Small intestine (tissue), 7 donors: ENCODE results near the gene SLC11A2. TPM values are rescaled to one million over a fixed set of nuclear protein-coding genes. Genes with fewer than 3 reads are reported as not detected.

ENCODE experiments used
- DNase-seq, 2 donors: peaks; one replicate each; pipeline versions ENCODE4 v3.0.0 to v3.0.0-alpha.2; 2013
- FAIRE-seq: peaks from 2 replicates; lab custom pipeline; 2012; peaks lifted over from hg19 to GRCh38; lab: Jason Lieb, UNC
- H3K27ac ChIP-seq, 3 donors: one replicate each; pipeline ENCODE4 v1.5.1; 2013; ENCODE audit warnings: low read length in 2 of 3, mild to moderate bottlenecking in 2 of 3, control low read depth in 1 of 3, inconsistent platforms in 1 of 3, low read depth in 1 of 3, moderate library complexity in 1 of 3
- H3K27me3 ChIP-seq, 3 donors: one replicate each; pipeline ENCODE4 v1.6.1; 2013; ENCODE audit warnings: low read length in 3 of 3, inconsistent platforms in 1 of 3; ENCODE audit not compliant: control insufficient read depth in 3 of 3, insufficient read depth in 3 of 3
- H3K36me3 ChIP-seq, 3 donors: one replicate each; pipeline ENCODE4 v1.6.1; 2013; ENCODE audit warnings: low read length in 3 of 3, inconsistent platforms in 1 of 3, low read depth in 1 of 3, mild to moderate bottlenecking in 1 of 3, moderate library complexity in 1 of 3; ENCODE audit not compliant: control insufficient read depth in 3 of 3, insufficient read depth in 2 of 3
- H3K4me1 ChIP-seq, 3 donors: one replicate each; pipeline ENCODE4 v1.6.1; 2013; ENCODE audit warnings: low read length in 2 of 3, inconsistent platforms in 1 of 3, low read depth in 1 of 3, mild to moderate bottlenecking in 1 of 3, moderate library complexity in 1 of 3; ENCODE audit not compliant: control insufficient read depth in 3 of 3, insufficient read depth in 2 of 3
- H3K4me3 ChIP-seq, 3 donors: one replicate each; pipeline ENCODE4 v1.5.1; 2013; ENCODE audit warnings: low read length in 3 of 3, control low read depth in 1 of 3, inconsistent platforms in 1 of 3, low read depth in 1 of 3, mild to moderate bottlenecking in 1 of 3, moderate library complexity in 1 of 3
- H3K9me3 ChIP-seq, 2 donors: one replicate each; pipeline ENCODE4 v1.6.1; 2013; ENCODE audit warnings: low read depth in 1 of 2, low read length in 1 of 2; ENCODE audit not compliant: control insufficient read depth in 2 of 2, insufficient read depth in 1 of 2
- WGBS, 3 donors: extraction: QIAGEN DNeasy Blood & Tissue Kit; methylation state at CpG; one replicate each; pipeline ENCODE4 v1.1.7; 2013; 5-methylcytosine and 5-hydroxymethylcytosine counted together
- polyA plus RNA-seq, 4 donors: library from polyadenylated mRNA; stranded (reverse) in 3 of 4; unstranded in 1 of 4; fragments of 200-250 nt in 3 of 4; fragments of 120-200 nt in 1 of 4; gene quantifications; one replicate each; pipeline versions ENCODE4 v1.2.1 to v1.2.3, GENCODE V29; 2013
- donor health status: healthy with polysubstance abuse.
- donor health status: control.
- donor health status: control.
- donor health status: Bipolar disorder and iron deficiency.
- donor health status: healthy.

SLC11A2 gene
- polyA plus RNA-seq, 4 donors: 8.9 to 84.1 (median 16.8) TPM

DNA sequence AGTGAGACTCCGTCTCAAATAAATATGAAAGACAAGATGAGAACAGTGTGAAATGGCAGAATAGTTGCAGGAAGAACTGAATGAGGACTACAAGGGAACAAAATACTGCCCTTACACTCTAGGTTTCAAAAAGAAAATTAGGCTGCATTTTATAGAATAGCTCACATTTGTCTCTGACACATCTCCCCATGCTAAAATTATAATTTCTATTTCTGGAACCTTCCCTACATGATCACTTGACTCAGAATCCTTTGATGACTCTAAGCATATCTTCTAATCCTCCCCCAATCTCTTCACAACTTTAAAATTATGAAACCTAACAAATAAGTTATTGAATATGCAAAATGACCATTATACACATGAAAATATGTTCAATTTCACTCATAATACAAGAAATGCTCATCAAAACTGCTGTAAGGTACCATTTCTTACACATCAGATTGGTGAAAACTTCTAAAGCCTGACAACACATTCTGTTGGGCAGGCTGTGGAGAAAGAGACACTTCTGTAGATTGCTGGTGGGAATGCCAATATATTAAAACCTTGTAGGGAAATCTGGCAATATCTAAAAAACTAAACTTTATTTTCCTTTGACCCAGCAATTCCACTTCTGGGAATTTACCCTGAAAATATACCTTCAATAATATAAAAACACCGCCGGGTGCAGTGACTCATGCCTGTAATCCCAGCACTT is 78.1 kb downstream of the SLC11A2 start:
- H3K27me3 ChIP-seq: no peaks in the 10 kb centered on the region
- H3K4me1 ChIP-seq: no peaks in the 10 kb centered on the region
- no peak for DNase-seq
- H3K36me3 ChIP-seq: peaks cover 0 to 7% (median 0%) of the 10 kb centered on the region in 3 donors
- no peak for FAIRE-seq
- no peak overlapping the region for H3K4me3 ChIP-seq
- no peak overlapping the region for H3K27ac ChIP-seq
- 91 to 99% (median 94%) methylated on average over 3 of the region's 3 CpGs for WGBS, 3 donors
- H3K9me3 ChIP-seq: no peaks in the 10 kb centered on the region

DNA sequence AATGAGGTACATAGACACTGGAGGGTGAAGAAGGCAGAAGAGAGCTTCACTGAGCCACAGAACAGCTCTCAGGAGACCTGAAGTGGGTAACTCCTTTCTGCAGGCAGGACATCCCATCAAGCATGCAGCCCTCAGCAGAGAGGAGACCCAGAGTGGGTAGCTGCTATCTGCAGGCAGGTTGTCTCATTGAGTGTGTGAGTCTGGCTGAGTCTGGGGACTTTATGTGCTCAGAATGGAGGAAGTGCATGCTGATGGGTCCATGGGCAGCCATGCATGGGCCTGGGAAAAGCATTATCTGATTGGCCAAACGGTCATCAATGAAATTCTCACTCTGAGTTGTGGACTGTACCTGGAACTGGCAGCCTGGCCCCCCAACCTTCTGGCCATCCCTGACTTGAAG is 88.5 kb downstream of the SLC11A2 start:
- WGBS, 3 donors: 92 to 95% (median 93%) methylated on average over 1 of the region's 1 CpG
- H3K4me1 ChIP-seq: peaks cover 5 to 26% (median 14%) of the 10 kb centered on the region in 3 donors
- FAIRE-seq (no peak), DNase-seq (no peak)
- peaks cover 0 to 16% of the 10 kb centered on the region in 2 donors for H3K9me3 ChIP-seq
- H3K27ac ChIP-seq: no peak overlapping the region
- no peaks in the 10 kb centered on the region for H3K27me3 ChIP-seq
- H3K36me3 ChIP-seq: peaks cover 0 to 19% (median 0%) of the 10 kb centered on the region in 3 donors
- no peak overlapping the region for H3K4me3 ChIP-seq

DNA sequence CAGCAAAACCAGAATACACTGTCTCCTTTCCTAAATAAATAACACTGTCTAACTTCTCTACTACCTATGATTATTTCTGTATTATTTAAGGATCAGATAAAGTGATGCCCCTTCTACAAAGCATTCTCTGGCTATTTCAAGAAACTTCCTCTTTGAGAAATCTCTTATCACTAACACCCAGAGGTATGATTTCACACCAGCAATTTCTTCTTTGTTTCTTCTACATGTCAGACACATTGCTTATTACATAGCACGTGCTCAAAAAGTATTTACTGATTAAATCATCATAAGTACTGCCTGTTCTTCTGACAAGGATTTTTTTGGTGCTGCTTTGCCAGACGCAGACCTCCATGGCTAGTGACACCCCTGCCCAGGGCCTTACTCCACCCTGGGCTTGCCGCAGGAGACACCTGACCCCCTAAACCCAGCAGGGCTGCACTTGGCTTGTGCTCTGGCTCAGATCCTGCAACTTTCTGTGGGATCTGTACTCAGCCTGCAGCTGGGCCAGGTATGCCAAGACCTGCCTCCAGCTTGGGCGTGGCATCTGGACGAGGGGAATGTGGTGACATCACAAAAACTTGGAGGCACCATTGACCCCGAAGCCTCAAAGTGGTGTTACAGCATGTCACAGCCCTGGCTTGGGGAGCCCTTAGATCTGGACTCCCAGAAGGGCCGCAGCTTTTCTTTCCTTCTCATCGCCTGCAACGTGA is 89.2 kb downstream of the SLC11A2 start:
- Histone ChIP-seq H3K4me1 (peaks cover 5 to 30% (median 14%) of the 10 kb centered on the region in 3 donors), H3K27ac (no peak overlapping the region), H3K36me3 (peaks cover 0 to 19% (median 0%) of the 10 kb centered on the region in 3 donors), H3K4me3 (no peak overlapping the region), H3K27me3 (no peaks in the 10 kb centered on the region), H3K9me3 (peaks cover 0 to 16% of the 10 kb centered on the region in 2 donors)
- no peak for DNase-seq
- WGBS, 3 donors: 87 to 94% (median 92%) methylated on average over 9 of the region's 9 CpGs
- no peak for FAIRE-seq

DNA sequence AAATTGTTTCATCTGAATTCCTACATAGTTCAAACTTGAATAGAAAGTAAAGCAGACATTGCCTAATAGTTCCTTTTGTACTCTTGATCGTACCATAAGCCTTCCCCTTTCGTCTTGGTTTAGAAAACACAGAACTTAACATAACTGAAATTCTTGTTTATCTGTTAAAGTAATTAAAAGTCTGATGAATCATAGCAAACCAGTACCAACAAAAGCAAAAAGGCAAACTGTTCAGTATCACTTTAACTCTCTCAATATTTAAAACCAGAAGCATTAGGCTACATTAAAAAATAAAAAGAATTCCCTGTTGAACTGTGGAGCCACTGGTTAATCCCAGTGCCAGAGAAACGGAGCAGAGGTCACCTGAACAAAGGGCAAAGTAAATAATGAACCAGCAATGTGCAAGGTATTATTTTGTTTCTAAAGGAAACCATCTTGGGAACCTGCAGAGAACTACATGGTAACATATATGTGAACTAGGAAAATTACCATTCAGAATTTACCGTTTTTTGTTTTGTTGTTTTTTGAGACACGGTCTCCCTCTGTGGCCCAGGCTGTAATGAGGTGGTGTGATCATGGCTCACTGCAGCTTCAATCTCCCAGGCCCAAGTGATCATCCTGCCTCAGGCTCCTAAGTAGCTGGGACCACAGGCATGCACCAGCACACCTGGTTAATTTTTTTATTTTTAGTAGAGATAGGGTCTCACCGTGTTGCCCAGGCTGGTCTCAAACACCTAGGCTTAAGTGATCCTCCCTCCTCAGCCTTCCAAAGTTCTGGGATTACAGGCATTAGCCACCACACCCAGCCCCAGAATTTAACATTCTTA is 91.0 kb downstream of the SLC11A2 start:
- DNase-seq (peak; percentile 64 to 79), FAIRE-seq (no peak)
- H3K9me3 ChIP-seq: peaks cover 0 to 16% of the 10 kb centered on the region in 2 donors
- H3K4me3 ChIP-seq: no peak overlapping the region
- no peaks in the 10 kb centered on the region for H3K27me3 ChIP-seq
- peaks cover 5 to 39% (median 14%) of the 10 kb centered on the region in 3 donors for H3K4me1 ChIP-seq
- H3K27ac ChIP-seq: peak overlapping the region; percentile 67 to 83 (median 75)
- peaks cover 0 to 24% (median 1%) of the 10 kb centered on the region in 3 donors for H3K36me3 ChIP-seq
- whole genome bisulfite sequencing, 3 donors: 42 to 50% (median 43%) methylated on average over 6 of the region's 6 CpGs

DNA sequence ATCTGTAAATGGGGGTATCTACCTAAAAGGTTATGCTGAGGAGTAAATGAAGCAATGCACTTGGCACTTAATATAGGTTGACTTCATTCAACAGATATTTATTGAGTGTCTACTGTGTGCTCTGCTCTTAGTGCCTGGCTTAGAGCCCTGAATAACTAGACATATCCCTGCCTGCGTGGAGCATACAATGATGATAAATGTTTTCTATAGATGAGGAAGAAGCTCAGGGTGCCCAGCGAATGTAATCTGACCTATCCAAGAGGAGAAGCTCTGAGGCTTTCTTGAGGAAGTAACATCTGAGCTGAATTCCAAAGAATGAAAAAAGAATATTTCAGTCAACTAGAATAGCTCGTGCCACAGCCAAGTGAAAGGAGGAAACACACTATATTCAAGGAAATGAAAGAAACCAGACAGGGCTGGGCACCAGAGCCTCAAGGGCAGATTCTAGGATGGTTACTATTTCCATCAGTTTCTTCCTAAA is 91.8 kb downstream of the SLC11A2 start:
- Histone ChIP-seq H3K27me3 (no peaks in the 10 kb centered on the region), H3K27ac (peak overlapping the region; percentile 67 to 83 (median 70)), H3K9me3 (peaks cover 0 to 16% of the 10 kb centered on the region in 2 donors), H3K4me3 (no peak overlapping the region), H3K36me3 (peaks cover 0 to 28% (median 1%) of the 10 kb centered on the region in 3 donors), H3K4me1 (peaks cover 5 to 39% (median 14%) of the 10 kb centered on the region in 3 donors)
- no peak for DNase-seq
- 38 to 64% (median 51%) methylated on average over 3 of the region's 3 CpGs for WGBS, 3 donors
- no peak for FAIRE-seq

DNA sequence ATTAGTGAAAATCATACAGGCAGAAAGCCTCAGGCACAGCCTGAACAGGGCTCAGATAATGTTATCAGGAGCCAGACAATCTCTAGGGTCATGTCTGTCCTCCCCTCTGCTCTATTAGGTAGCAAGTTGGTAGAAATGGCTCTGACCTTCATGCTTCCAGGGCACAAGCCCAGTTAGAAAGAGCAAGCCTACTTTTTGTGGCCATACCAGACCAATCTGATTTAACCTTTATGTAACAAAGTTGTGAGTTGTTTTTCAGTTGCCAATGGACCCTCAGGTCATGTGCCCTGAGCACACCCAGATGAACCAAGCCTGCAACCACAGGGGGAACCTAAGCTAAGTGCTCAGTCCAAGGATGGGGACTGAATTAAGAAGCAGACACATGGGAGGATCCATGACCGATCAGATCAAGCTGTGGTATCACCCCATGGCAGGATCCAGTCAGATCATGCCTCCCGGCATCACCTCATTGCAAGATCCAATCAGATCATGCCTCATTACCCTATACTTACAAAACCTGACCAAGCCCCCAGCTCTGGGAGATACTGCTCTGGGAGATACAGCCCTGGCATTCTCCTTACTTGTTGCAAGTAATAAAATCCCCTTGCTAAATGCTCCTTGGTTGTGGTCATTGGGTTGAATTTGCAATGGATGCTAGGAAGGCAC is 92.6 kb downstream of the SLC11A2 start:
- Histone ChIP-seq H3K27me3 (no peaks in the 10 kb centered on the region), H3K4me3 (no peak overlapping the region), H3K36me3 (peaks cover 0 to 32% (median 1%) of the 10 kb centered on the region in 3 donors), H3K9me3 (peaks cover 0 to 16% of the 10 kb centered on the region in 2 donors), H3K4me1 (peaks cover 9 to 39% (median 14%) of the 10 kb centered on the region in 3 donors), H3K27ac (peak overlapping the region; percentile 67 to 83 (median 70))
- WGBS, 3 donors: 88 to 98% (median 95%) methylated on average over 2 of the region's 2 CpGs
- no peak for DNase-seq
- no peak for FAIRE-seq

GRCh38 chr12:50932787-50933280 is 93.3 kb downstream of the SLC11A2 start:
- DNase-seq (peak; percentile 76 to 80), FAIRE-seq (no peak)
- Histone ChIP-seq H3K9me3 (peaks cover 0 to 10% of the 10 kb centered on the region in 2 donors), H3K27ac (peak overlapping the region in 2 of 3 donors; percentile 67 to 83), H3K4me3 (no peak overlapping the region), H3K36me3 (peaks cover 0 to 25% (median 1%) of the 10 kb centered on the region in 3 donors), H3K4me1 (peaks cover 9 to 46% (median 14%) of the 10 kb centered on the region in 3 donors), H3K27me3 (no peaks in the 10 kb centered on the region)
- 16 to 57% (median 40%) methylated on average over 2 of the region's 2 CpGs for WGBS, 3 donors
